Left colon (tissue), 2 donors: ENCODE results near the gene SMG7. TPM values are rescaled to one million over a fixed set of nuclear protein-coding genes. Genes with fewer than 3 reads are reported as not detected.
A peak's percentile ranks its signal among the peaks of the same experiment; 100 is the strongest.
"Not testable (repeated sequence)": the region's sequence is repeated elsewhere in the genome, so short reads cannot be mapped to it uniquely, and the experiment has no call there.

Experiments used
- ATAC-seq: fragments of 200-7000 bp; cut with Tn5 transposase; one replicate; pipeline ENCODE4 v1.9.1; 2020; ENCODE audit warnings: mild to moderate bottlenecking, moderate library complexity
- DNase-seq, 2 donors: peaks; one replicate each; pipeline ENCODE4 v3.0.0-alpha.2; 2020
- intact Hi-C, 2 donors: fragments of 100-400 bp; cut with DNase I in 1 of 2; cut with micrococcal nuclease in 1 of 2; formaldehyde crosslinking; loops; one replicate each; pipeline versions ENCODE4 v1.11.2 to v1.14.0; 2022; cut with DNase I, micrococcal nuclease
- long read RNA-seq: library from polyadenylated mRNA; unstranded; transcript quantifications from one replicate; pipeline ENCODE4 v2.0.0, GENCODE V29; 2021
- total RNA-seq, 2 donors: library from RNA; stranded (reverse); fragmentation: NEBNext Ultra II Directional; extraction: Animal tissue kit (Norgen Biotek cat#: 25700); gene quantifications; one replicate each; pipeline ENCODE4 v1.2.1, GENCODE V29; 2021
- donor health status: DM: no; HTN: no; CAD: no.
- donor health status: DM: yes; HTN: yes; CAD: no.

The SMG7 gene, protein sequence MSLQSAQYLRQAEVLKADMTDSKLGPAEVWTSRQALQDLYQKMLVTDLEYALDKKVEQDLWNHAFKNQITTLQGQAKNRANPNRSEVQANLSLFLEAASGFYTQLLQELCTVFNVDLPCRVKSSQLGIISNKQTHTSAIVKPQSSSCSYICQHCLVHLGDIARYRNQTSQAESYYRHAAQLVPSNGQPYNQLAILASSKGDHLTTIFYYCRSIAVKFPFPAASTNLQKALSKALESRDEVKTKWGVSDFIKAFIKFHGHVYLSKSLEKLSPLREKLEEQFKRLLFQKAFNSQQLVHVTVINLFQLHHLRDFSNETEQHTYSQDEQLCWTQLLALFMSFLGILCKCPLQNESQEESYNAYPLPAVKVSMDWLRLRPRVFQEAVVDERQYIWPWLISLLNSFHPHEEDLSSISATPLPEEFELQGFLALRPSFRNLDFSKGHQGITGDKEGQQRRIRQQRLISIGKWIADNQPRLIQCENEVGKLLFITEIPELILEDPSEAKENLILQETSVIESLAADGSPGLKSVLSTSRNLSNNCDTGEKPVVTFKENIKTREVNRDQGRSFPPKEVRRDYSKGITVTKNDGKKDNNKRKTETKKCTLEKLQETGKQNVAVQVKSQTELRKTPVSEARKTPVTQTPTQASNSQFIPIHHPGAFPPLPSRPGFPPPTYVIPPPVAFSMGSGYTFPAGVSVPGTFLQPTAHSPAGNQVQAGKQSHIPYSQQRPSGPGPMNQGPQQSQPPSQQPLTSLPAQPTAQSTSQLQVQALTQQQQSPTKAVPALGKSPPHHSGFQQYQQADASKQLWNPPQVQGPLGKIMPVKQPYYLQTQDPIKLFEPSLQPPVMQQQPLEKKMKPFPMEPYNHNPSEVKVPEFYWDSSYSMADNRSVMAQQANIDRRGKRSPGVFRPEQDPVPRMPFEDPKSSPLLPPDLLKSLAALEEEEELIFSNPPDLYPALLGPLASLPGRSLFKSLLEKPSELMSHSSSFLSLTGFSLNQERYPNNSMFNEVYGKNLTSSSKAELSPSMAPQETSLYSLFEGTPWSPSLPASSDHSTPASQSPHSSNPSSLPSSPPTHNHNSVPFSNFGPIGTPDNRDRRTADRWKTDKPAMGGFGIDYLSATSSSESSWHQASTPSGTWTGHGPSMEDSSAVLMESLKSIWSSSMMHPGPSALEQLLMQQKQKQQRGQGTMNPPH
- total RNA-seq = 10 to 100 TPM; 53.4 to 56.3 TPM
- long read RNA-seq, partial matches to known transcripts = 17 of 18 reads
- long read RNA-seq, other reads (novel, unspliced or antisense) = 1 of 18 reads

DNA sequence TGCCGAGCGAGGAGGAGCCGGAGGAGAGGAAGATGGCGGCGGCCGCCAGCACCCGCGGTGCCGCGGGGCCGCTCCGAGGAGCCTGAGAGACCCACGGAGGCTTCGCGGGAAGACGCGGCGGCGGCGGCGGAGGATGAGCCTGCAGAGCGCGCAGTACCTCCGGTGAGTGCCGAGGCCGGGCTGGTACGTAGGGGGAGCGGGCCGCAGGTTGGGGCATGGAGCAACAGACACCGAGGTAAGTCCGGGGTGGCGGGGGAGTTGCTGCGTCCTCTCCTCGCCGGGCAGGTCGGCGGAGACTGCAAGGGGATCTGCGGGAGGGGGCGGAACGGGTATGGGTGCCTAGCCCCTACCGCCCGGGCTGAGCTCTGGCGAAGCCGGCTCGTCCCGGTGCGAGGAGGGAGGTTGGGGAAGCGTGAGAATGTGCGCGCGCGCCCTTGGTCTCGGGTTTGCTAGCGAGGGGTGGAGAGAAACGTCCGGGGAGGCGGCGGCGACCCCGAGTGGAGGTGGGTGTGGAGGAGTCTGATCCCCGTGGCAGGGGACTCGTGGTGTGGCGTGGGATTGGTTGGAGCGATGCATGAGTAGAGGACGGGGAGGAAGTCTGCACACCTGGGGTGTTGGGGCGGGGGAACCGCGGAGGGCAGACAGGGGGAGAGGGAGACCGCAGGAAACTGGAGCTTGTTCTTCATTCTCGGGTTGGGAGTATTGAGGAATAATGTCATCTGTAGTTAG is at the start of gene SMG7:
Gene SMG7 (plus strand): TSS at position 12 of the 729 bp plus-strand sequence. CDS start 122 bp downstream, at position 134.
- intact Hi-C loops = loop anchor here in 1 of 2 donors (5.0 kb wide), 1 partner anchor 150 kb away; no protein-coding TSS in a partner anchor
- ATAC-seq = peak; percentile 8

DNA sequence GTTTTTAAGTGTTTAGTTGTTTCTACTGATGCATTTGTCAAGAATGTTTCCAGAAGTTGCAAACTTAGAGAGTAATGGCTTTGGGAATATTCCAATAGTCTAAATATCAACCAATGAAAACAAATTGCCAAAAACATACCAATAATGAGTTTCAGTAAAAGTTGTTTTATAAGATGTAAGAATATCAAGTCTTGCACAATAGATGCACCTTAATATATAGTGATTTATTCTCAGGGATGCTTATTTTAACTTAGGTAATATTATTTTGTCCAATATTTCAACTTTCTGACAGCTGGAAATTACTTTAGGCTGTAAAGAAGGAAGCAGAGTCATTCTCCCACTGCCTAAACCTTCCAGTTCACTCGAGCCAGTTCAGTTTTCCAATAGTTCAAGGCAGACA is 48.8 kb upstream of the SMG7 start:
- ATAC-seq (no peak), DNase-seq (no peak)
- intact Hi-C loops = no loop called here

More for the DNA sequence above, at the start of gene SMG7:
- DNase-seq = peak; percentile 65 to 68

DNA sequence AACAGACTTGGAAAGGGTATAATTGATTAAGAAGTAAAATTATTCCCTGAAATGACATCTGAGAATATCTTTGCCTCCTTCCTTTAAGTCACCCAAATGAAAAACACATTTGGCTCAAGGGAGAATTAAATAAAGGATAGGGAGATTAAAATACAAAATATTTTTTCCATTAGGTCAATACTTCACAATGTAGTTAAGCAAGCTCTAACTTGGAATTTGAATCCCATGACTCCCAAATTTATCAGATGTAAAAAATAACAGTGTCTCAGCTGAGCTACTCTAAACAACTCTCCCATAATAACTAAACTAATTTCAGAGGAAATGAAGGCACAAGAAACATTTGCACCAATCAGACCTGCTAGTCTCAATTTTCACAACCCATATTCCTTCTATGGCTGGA is 47.6 kb upstream of the SMG7 start:
- ATAC-seq (no peak), DNase-seq (no peak)
- intact Hi-C loops = no loop called here

DNA sequence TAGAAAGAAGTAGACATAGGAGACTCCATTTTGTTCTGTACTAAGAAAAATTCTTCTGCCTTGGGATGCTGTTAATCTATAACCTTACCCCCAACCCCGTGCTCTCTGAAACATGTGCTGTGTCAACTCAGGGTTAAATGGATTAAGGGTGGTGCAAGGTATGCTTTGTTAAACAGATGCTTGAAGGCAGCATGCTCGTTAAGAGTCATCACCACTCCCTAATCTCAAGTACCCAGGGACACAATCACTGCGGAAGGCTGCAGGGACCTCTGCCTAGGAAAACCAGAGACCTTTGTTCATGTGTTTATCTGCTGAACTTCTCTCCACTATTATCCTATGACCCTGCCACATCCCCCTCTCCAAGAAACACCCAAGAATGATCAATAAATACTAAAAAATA is 44.7 kb upstream of the SMG7 start:
- DNase-seq, ATAC-seq, intact Hi-C loops: not testable (repeated sequence)

DNA sequence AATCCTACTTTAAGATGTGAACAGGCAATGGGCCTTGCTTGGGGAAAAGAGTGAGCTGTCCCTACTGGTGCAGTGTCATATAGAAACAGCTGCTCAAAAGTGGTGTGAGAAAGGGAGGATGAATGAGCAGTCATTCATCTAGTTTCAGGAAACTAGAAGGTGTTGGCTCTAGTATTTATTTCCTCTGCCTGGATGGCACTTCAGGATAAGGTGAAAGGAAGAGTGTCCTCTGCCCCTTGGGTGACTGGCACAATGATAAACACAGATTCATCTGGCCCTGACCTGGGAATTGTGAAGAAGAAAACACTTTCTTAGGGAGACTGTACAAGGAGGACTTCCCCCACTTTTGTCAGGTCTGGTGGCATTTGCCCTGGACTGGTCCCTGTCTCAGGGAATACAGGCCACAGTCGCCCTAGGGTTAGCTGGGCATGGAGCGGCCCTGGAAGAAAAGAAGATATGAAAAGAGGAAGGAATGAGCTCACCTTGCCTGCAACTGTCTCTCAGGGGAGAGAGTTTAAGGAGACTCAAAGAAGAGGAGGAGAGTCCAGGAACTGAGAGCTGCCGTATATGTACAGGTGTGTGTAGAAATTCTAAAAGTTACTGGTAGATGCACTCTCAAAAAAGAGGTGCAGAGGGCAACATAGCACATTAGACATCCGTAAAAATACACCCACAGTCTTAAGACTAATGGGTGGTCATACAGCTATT is 40.3 kb upstream of the SMG7 start:
- intact Hi-C loops = no loop called here
- DNase-seq (no peak), ATAC-seq (peak; percentile 69)

DNA sequence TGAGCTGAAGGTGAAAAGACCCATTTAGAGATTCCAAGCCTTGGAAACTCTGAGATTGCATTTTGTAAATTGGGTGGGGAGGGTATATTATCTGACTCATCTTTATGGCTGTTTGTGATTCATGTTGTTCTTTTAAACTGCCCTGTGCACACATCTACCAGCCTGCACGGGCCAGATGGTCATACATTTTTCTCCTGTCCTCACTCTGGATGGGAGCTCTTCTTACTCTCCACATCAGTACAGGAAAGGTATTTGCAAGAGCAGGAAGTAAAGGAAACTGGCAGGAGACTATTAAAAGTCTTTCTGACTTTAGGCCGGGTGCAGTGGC is 39.8 kb upstream of the SMG7 start:
- ATAC-seq (peak; percentile 97), DNase-seq (no peak)
- intact Hi-C loops = no loop called here

DNA sequence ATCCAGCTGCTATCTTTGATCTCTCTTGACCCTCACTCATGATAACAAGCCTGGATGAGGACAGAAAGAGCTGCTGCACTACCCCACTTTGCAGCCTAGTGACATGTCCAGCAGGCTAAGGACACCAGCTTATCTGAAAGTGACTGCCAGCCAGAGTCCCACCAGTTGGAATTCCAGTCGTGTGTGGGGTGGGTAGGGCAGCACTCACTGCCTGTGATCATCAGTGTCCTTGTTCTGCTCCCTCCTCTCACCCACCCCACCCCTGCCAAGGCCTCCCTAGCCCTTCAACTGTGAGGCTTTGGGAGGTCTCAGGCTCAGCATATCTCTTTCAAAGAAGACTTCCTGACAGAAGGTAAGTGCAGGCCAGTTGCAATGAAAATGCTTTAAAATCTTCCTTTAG is 38.6 kb upstream of the SMG7 start:
- ATAC-seq = no peak
- intact Hi-C loops = no loop called here

DNA sequence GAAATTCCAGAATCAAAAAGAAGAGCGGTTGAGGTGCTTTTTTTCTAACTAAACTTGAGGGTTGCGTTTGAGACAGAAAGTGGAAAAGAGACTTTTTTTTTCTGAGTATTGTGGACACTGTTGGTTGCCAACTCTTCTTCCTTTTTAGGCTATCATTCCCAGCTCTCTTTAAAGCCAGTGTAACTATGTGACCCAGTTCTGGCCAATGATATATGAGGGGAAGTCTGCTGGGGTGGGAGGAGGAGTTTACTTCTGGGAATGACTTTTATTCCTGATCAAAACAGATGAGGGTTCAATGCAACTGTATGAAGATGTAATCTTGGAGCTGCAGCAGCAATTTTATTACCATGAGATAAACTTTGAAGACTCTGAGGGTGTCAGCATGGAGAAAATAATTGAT is 36.8 kb upstream of the SMG7 start:
- intact Hi-C loops = no loop called here
- DNase-seq (no peak), ATAC-seq (no peak)

More for the DNA sequence above, 38.6 kb upstream of the SMG7 start:
- DNase-seq = no peak

DNA sequence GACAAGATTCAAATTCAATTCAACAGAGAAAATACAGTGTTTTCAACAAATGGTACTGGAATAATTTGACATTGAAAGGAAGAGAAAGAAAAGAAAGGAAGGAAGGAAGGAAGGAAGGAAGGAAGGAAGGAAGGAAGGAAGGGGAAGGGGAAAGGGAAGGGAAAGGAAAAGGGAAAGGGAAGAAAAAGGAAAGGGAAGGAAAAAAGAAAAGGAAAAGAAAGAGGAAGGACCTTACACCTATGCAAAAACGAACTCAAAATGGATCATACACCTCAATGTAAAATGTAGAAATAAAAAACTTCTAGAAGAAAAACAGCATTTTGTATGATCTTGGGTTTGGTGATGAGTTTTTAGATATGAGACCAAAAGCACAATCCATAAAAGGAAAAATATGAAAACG is 34.2 kb upstream of the SMG7 start:
- ATAC-seq (no peak), DNase-seq (no peak)
- intact Hi-C loops = no loop called here

DNA sequence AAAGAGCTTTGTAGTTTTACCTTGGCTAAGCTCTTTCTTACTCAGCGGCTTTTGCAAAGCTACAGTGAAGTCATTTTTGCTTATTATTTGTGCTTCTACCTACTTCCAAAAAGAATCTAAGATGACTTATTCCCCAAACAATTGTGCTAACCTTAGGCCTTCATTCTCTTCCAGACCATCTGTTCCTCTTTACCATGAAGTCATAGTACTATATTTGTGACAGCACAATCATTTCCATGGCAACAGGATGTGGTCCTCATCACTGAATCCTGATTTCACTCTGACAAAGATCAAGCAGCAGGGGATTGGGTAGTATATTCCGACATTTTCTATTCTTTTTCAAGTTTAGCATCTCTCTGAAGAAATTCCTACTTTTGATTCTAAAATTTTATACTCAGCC is 29.3 kb upstream of the SMG7 start:
- intact Hi-C loops = no loop called here

DNA sequence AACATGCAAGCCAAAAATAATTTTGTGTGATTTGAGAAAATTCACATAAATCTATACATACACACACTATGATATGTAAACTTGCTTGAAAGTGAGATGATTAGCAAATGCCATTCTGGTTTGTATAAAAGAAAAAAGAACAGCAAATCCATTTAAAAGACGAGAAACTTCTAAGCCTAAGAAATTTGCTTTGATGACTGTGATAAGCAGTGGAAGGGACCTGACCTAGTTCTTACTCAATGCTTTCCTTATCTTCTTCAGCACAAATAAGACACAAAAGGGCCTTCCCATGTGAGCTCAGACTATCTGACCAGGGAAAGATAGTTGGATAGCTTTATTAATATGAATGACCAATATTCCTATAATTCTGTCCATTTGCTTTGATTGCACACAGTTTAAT is 28.8 kb upstream of the SMG7 start:
- DNase-seq (no peak), ATAC-seq (no peak)
- intact Hi-C loops = no loop called here

More for the DNA sequence above, 29.3 kb upstream of the SMG7 start:
- DNase-seq = no peak
- no peak for ATAC-seq

DNA sequence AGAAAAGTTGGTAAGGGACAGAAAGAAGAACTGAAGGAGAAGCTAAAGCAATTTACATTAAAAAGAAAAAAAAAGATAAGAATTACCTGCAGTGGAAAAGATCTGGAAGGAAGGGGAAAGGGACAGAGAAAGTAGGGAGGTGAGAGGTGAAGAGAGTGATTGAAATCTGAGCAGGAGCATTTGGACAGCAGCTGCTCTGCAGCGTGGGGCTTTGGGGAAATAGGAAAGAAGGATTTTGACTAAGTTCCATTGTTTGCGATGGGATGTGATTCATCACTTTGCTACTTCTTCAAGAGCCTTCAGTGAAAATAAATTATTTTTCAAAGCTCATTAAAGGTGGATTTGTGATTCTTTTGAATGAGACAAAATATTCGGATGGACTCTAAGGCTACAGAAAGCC is 28.1 kb upstream of the SMG7 start:
- ATAC-seq = no peak
- no peak for DNase-seq
- intact Hi-C loops = no loop called here

DNA sequence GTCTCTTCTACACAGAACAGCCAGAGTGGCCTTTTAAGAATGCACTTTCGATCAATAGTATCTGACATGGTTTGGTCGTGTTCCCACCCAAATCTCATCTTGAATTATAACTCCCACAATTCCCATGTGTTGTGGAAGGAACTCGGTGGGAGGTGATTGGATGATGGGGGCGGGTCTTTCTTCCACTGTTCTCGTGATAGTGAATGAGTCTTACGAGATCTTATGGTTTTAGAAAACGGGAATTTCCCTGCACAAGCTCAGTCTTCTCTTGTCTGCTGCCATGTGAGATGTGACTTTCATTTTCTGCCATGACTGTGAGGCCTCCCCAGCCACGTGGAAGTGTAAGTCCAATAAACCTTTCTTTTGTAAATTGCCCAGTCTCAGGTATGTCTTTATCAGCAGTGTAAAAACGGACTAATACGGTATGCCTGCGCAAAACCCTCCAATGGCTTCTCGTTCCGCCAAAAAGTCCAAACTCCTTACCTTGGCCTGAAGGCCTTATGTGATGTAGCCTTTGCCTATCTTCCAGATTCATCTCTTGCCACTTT is 23.0 kb upstream of the SMG7 start:
- DNase-seq (no peak), ATAC-seq (no peak)
- intact Hi-C loops = no loop called here

DNA sequence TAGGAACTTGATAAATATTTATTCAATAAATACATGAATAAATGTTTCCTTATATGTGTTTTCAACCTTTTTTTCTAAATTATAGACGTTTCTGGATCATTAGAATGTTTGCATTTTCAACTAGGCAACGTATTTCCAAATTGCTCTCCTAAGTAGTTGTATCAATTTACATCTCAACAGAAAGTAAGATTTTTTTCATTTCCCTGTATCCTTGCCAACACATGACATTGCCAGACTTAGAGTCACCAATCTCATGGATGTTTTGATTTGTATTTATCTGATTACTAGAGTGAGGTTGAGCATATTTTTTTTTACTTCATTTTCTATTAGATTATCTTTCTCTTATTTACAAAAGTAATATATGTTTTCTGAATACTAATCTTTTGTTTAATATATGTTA is 22.2 kb upstream of the SMG7 start:
- ATAC-seq (no peak), DNase-seq (no peak)
- intact Hi-C loops = no loop called here

DNA sequence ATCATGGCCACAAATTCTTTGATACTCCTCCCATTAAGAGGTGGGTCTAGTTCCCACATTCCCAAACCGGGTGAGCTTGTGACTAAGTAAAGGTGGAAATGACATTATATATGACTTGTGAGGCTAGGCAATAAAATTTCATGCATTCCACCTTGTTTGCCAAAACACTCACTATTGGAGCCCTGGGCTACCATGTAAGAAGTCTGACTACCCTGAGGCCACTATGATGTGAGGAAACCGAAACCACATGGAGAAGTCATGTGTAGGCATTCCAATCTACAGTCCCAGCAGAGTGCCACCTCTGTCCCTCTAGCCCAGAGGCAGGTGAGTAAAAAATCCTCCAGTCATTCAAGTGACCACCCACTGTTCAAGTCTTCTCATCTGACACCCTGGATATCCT is 17.9 kb upstream of the SMG7 start:
- no peak for DNase-seq
- intact Hi-C loops = no loop called here

DNA sequence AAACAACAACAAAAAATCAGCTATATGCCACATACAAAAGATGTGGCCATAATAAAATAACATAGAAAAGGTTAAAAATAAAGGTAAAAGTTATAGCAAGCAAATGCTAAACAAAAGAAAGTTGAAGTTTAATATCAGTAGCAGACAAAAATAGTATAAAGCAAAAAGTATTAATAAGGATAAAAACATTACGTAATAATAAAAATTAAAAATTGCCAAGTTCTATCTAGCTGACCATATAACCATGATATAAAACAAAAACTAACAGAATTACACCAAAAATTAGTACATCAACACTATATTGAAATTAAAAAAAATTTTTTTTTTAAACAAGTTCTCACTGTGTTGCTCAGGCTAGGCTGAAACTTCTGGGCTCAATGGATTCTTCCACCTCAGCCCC is 15.5 kb upstream of the SMG7 start:
- DNase-seq = no peak
- no peak for ATAC-seq
- intact Hi-C loops = no loop called here

More for the DNA sequence above, 17.9 kb upstream of the SMG7 start:
- ATAC-seq = no peak

DNA sequence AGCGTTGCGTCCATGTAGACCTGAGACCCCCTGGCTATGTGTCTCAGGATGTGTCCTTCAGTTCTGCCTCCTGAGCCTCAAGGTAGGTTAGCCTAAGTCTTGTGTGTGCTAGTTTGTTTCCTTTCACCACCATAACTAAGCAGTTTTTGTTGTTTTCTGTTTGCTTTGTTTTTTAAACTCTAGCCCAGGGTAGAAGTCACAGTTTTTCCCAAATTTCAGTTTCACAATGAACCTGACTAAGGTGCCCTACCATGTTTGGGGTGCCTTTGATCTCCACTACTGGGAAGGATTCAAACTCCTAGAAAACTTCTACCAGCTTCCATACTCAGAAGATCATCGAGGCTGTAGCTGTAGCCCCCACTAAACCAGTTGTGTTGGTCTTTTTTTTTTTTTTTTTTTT is 14.8 kb upstream of the SMG7 start:
- DNase-seq = no peak
- no peak for ATAC-seq

DNA sequence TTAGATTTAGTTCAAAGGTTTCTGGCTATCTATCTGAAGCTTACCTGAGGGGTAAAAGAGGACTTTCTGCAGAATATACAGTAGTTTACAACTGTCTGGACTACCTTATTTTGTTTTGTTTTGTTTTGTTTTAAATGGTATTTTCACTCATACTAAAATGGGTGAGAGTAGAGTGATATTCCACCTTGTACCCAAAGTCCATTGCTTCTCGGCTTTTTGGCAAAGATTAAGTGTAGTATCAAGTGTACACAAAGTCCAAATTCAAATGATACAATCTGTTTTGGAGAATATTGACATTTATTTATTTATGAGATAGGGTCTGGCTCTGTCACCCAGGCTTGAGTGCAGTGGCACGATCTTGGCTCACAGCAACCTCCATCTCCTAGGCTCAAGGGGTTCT is 11.7 kb upstream of the SMG7 start:
- ATAC-seq (no peak), DNase-seq (no peak)
- intact Hi-C loops = no loop called here

More for the DNA sequence above, 14.8 kb upstream of the SMG7 start:
- intact Hi-C loops = no loop called here
